Measurements from ENCODE around the gene THEMIS.
"Not testable (repeated sequence)": the region's sequence is repeated elsewhere in the genome, so short reads cannot be mapped to it uniquely, and the experiment has no call there.

DNA sequence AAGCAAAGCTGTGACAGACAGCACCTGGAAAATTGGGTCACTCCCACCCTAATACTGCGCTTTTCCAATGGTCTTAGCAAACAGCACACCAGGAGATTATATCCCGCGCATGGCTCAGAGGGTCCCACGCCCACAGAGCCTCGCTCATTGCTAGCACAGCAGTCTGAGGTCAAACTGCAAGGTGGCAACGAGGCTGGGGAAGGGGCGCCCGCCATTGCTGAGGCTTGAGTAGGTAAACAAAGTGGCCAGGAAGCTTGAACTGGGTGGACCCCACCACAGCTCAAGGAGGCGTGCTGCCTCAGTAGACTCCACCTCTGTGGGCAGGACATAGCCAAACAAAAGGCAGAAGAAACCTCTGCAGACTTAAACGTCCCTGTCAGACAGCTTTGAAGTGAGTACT is 25.6 kb upstream of the THEMIS start:
- TF ChIP-seq, protein P1, sequence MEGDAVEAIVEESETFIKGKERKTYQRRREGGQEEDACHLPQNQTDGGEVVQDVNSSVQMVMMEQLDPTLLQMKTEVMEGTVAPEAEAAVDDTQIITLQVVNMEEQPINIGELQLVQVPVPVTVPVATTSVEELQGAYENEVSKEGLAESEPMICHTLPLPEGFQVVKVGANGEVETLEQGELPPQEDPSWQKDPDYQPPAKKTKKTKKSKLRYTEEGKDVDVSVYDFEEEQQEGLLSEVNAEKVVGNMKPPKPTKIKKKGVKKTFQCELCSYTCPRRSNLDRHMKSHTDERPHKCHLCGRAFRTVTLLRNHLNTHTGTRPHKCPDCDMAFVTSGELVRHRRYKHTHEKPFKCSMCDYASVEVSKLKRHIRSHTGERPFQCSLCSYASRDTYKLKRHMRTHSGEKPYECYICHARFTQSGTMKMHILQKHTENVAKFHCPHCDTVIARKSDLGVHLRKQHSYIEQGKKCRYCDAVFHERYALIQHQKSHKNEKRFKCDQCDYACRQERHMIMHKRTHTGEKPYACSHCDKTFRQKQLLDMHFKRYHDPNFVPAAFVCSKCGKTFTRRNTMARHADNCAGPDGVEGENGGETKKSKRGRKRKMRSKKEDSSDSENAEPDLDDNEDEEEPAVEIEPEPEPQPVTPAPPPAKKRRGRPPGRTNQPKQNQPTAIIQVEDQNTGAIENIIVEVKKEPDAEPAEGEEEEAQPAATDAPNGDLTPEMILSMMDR (IDR thresholded peaks at IDR 0.05) = not testable (repeated sequence)
- not testable (repeated sequence) for TF ChIP-seq POLR2A (IDR thresholded peaks at IDR 0.05)

All from lower leg skin (tissue), 3 donors.